ENCODE data around the gene ATP5PO. TPM values are rescaled to one million over a fixed set of nuclear protein-coding genes. Genes with fewer than 3 reads are reported as not detected.

The ATP5PO gene
- total RNA-seq, 4 donors from 2014 or later: 115 to 162 (median 139) TPM

DNA sequence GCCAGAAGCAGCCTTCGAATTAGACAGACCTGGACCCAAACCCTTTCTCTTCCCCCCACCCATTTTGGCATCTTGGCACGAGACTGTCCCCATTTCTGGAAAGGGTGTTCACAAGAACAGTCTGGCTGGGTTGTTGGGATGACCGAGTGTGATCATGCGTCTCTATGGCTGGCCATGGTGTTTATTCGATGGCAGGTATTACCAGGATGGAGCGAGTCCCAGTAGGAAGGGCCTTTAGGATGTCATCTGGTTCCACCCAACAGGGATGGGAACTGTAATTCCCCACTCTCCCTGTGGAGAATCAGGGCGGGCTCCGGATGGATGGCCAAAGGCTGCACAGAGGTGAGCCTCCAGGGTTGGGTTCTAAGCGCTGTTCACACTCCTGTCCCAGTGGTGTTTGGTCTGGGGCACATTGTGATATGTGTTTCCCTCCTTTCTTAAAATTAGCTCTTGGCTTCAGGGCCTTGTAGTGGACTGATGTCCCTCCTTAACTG lies 33.4 kb upstream of the ATP5PO start:
- intact Hi-C loops (cut with DNase I; ENCODE audit: low total_unique reads): no loop called here
- WGBS, 2 donors: 79 to 87% methylated on average over 9 of the region's 9 CpGs
- no peak for DNase-seq (ENCODE audit: low spot score in 2 of 2)
- TF ChIP-seq, protein P1, sequence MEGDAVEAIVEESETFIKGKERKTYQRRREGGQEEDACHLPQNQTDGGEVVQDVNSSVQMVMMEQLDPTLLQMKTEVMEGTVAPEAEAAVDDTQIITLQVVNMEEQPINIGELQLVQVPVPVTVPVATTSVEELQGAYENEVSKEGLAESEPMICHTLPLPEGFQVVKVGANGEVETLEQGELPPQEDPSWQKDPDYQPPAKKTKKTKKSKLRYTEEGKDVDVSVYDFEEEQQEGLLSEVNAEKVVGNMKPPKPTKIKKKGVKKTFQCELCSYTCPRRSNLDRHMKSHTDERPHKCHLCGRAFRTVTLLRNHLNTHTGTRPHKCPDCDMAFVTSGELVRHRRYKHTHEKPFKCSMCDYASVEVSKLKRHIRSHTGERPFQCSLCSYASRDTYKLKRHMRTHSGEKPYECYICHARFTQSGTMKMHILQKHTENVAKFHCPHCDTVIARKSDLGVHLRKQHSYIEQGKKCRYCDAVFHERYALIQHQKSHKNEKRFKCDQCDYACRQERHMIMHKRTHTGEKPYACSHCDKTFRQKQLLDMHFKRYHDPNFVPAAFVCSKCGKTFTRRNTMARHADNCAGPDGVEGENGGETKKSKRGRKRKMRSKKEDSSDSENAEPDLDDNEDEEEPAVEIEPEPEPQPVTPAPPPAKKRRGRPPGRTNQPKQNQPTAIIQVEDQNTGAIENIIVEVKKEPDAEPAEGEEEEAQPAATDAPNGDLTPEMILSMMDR (IDR thresholded peaks at IDR 0.05): no peak
- no peak for TF ChIP-seq POLR2A (IDR thresholded peaks at IDR 0.05)
- no peak overlapping the region for H3K4me3 ChIP-seq (ENCODE audit: low read depth, poor library complexity, severe bottlenecking)

DNA sequence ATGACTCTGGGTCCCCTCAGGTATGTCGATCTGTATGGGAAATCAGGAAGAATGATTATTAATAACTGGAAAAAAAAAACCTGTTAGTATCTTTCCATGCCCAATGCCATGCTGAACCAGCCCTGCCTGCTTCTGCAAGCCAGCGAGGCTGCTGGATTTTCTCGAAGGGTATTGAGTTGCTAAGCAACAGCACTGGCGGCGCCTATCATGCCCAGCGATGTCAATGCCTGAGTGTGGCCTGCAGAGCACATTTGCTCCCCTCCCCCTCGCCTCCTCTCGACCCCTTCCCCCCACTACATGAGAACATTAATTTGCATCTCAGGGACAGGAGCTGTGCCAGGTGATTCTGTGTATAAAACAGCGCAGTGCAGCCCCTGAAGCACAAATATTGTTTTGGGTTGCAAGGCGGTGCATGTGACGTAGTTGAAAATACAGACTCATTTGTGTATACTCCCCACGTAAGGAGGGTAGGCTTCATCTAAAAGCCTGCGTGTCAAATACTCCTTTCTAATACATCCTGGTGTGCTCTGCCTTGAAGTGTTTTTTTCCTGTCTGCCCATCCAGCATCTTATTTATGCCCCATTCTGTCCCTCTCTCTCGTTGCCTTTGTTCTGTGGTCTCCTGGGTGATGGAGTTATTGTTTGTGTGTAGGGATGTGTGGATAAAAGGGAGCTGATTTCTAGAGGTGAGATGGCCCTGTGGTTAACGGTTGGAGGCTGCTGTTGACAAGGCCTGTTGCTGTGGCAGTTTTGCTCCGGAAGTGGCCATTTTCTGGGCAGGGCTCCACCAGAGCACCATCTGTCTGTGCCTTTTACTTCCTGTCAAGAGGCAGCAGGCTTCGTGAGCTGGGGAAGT lies 32.7 kb upstream of the ATP5PO start:
- no peak overlapping the region for H3K4me3 ChIP-seq (ENCODE audit: low read depth, poor library complexity, severe bottlenecking)
- no peak for TF ChIP-seq POLR2A (IDR thresholded peaks at IDR 0.05)
- TF ChIP-seq, protein P1 (IDR thresholded peaks at IDR 0.05): no peak
- peak; percentile 63 to 92 for DNase-seq (ENCODE audit: low spot score in 2 of 2)
- intact Hi-C loops (cut with DNase I; ENCODE audit: low total_unique reads): no loop called here
- WGBS, 2 donors: 30% methylated on average over 17 of the region's 17 CpGs

DNA sequence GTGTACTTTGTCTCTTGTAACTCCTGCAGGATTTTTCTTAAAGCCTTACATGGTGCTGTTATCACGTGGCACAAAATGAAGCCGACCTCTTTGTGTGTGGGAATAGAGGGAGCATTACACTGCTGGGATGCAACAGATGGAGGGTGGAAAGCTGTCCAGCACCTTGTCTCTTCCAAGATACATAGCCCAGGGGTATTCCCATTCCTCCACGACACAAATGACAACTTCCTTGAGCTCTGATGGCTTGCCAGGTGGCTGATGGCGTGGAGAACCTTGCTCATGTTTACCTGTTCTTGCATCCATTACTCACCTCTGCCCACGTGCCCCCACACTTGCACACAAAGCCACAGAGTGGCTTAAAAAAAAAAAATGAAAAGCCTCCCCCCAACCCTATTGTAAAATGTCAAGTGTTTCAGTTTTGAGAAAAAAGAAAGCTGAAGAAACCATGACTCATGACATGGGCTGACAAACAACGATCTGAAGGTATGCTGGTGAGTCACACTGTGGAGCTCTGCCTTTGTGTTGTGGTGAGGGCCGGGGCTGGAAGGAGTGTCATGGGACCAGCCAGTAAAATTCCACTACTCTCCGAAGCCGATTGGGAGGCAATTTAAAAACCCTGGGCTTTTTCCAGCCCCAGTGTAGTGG lies 32.0 kb upstream of the ATP5PO start:
- intact Hi-C loops (cut with DNase I; ENCODE audit: low total_unique reads): no loop called here
- TF ChIP-seq POLR2A (IDR thresholded peaks at IDR 0.05): no peak
- TF ChIP-seq, protein P1 (IDR thresholded peaks at IDR 0.05): no peak
- no peak overlapping the region for H3K4me3 ChIP-seq (ENCODE audit: low read depth, poor library complexity, severe bottlenecking)
- peak; percentile 93 to 96 for DNase-seq (ENCODE audit: low spot score in 2 of 2)
- 11 to 18% methylated on average over 9 of the region's 9 CpGs for WGBS, 2 donors

DNA sequence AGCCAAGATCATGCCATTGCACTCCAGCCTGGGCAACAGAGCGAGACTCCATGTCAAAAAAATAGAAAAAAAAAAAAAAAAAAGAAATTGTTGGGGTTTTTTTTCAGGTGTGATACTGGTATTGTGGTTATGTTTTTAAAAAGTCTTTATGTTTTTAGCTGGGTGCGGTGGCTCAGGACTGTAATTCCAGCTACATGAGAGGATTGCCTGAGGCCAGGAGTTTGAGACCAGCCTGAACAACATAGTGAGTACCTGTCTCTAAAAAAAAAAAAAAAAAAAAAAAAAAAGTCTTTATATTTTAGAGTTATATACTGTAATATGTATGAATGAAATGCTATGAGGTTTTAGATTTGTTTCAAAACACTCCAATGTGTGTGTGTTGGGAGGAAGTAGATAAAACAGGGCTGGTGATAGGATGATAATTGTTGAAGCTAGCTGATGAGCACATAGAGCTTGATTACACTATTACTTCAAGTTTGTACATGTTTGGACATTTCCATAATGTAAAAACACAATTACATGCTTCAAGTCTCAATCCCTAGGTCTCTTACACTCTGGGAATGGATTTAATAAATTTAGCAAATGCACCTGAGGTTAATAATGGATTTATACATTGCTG lies 30.2 kb upstream of the ATP5PO start:
- WGBS, 2 donors: 80 to 83% methylated on average over 2 of the region's 2 CpGs
- DNase-seq (ENCODE audit: low spot score in 2 of 2): no peak
- TF ChIP-seq, protein P1 (IDR thresholded peaks at IDR 0.05): no peak
- intact Hi-C loops (cut with DNase I; ENCODE audit: low total_unique reads): no loop called here
- no peak overlapping the region for H3K4me3 ChIP-seq (ENCODE audit: low read depth, poor library complexity, severe bottlenecking)

DNA sequence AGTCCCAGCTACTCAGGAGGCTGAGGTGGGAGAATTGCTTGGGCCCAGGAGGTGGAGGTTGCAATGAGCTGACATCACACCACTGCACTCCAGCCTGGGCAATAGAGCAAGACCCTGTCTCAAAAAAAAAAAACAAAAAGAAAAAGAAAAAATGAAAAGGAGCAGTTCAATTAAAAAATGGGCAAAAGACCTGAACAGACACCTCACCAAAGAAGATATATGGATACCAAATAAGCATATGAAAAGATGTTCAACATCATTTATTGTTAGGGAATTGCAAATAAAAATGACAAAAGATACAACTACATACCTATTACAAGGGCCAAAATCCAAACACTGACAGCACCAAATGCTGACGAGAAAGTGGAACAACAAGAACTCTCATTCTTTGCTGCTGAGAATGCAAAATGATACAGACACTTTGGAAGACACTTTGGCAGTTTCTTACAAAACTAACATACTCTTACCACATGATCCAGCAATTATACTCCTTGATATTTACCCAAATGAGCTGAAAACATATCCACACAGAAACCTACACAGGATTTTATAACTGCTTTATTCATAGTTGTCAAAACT lies 28.7 kb upstream of the ATP5PO start:
- no peak overlapping the region for H3K4me3 ChIP-seq (ENCODE audit: low read depth, poor library complexity, severe bottlenecking)
- no peak for DNase-seq (ENCODE audit: low spot score in 2 of 2)
- intact Hi-C loops (cut with DNase I; ENCODE audit: low total_unique reads): no loop called here
- TF ChIP-seq, protein P1 (IDR thresholded peaks at IDR 0.05): no peak
- TF ChIP-seq POLR2A (IDR thresholded peaks at IDR 0.05): no peak
- 96 to 100% methylated on average over 1 of the region's 1 CpG for WGBS, 2 donors
